K562 (cell line): ENCODE results near the gene GNRHR. TPM values are rescaled to one million over a fixed set of nuclear protein-coding genes. Genes with fewer than 3 reads are reported as not detected.

Experiments
- DEAF1 ChIP-seq: fragments of 450-650 bp; formaldehyde crosslinking; IDR thresholded peaks from 2 replicates; pipeline ENCODE4 v1.4.0; 2020; ENCODE audit warnings: mild to moderate bottlenecking, moderate library complexity
- PBX2 ChIP-seq, 2 experiments: IDR thresholded peaks in 1 of 2; conservative IDR thresholded peaks in 1 of 2; 2 replicates each; pipeline ENCODE4 v1.6.1; 2016; ENCODE audit warnings: low read depth in 2 of 2, mild to moderate bottlenecking in 1 of 2, missing compliant biosample characterization in 1 of 2, missing genetic modification characterization in 1 of 2, moderate library complexity in 1 of 2
- PHTF2 ChIP-seq: fragments of 250-450 bp; sonication (Bioruptor Pico); IDR thresholded peaks from 2 replicates; pipeline ENCODE4 v1.5.0; 2021; ENCODE audit warnings: mild to moderate bottlenecking
- ZBTB34 ChIP-seq: fragments of 250-450 bp; sonication (Bioruptor Pico); IDR thresholded peaks from 2 replicates; pipeline ENCODE4 v1.8.0; 2021; ENCODE audit warnings: mild to moderate bottlenecking, moderate library complexity
- polyA plus RNA-seq, 8 experiments: library from polyadenylated mRNA; depleted of rRNA in 4 of 8; stranded (reverse) in 5 of 8; unstranded in 3 of 8; fragments of >200 nt; fragmentation: Nextera tagmentation in 2 of 8; fragmentation: Illumina TruSeq in 1 of 8; extraction: Ambion mirVana in 2 of 8; extraction: Trizol in 1 of 8; gene quantifications; 2 replicates each; pipeline versions ENCODE4 v1.2.1 to v1.2.3, GENCODE V29; 2011 to 2014; ENCODE audit warnings: inconsistent platforms in 1 of 8, missing spikeins in 1 of 8
- total RNA-seq, 7 experiments: library from RNA; depleted of rRNA in 6 of 7; stranded (reverse); fragments of >200 nt in 6 of 7; fragmentation: Illumina TruSeq in 2 of 7; extraction: Trizol in 2 of 7; gene quantifications; 2 replicates each; pipeline versions ENCODE4 v1.2.1 to v1.2.3, GENCODE V29; 2011 to 2021; ENCODE audit warnings: low replicate concordance in 1 of 7

GNRHR gene
- total and polyA plus RNA-seq, 9 of the 15 experiments (the other 6 are each of a cell fraction or from before 2014, with no cell fraction given) = 0.06 to 0.13 TPM; not detected in 7

- TF ChIP-seq ZBTB34 (CRISPR knock-in tag) = peak; percentile 86
- TF ChIP-seq DEAF1 (CRISPR knock-in tag) = no peak; the same call in 1 of the 2 replicates
- TF ChIP-seq PBX2 (CRISPR knock-in tag; IDR thresholded peaks at IDR 0.05; ENCODE audit: low read depth) = no peak
- TF ChIP-seq PBX2 (tag; conservative IDR thresholded peaks at IDR 0.05; ENCODE audit: low read depth) = peak; percentile 42; the same call in 1 of the 2 replicates
- TF ChIP-seq PHTF2 (CRISPR knock-in tag) = no peak
- TF ChIP-seq, all 486 proteins: peak for 93
These were observed 52.0 kb downstream of the GNRHR start (continued) for GRCh38 chr4:67702166-67702565.
